Activated naive CD4-positive, alpha-beta T cell treated with anti-CD3 and anti-CD28 coated beads, Interleukin-2, amount 50 U/mL, for 16 hours (primary cell): Measurements from ENCODE around the gene HOXC4.
"Not testable (repeated sequence)": the region's sequence is repeated elsewhere in the genome, so short reads cannot be mapped to it uniquely, and the experiment has no call there.

Experiments
- DNase-seq: peaks from one replicate; pipeline ENCODE4 v3.0.0-alpha.2; 2020

HOXC4 gene

GRCh38 chr12:54042033-54042432, 11.6 kb upstream of the HOXC4 start:
- not testable (repeated sequence) for DNase-seq

GRCh38 chr12:54042970-54043853, 10.4 kb upstream of the HOXC4 start:
- no peak for DNase-seq

DNA sequence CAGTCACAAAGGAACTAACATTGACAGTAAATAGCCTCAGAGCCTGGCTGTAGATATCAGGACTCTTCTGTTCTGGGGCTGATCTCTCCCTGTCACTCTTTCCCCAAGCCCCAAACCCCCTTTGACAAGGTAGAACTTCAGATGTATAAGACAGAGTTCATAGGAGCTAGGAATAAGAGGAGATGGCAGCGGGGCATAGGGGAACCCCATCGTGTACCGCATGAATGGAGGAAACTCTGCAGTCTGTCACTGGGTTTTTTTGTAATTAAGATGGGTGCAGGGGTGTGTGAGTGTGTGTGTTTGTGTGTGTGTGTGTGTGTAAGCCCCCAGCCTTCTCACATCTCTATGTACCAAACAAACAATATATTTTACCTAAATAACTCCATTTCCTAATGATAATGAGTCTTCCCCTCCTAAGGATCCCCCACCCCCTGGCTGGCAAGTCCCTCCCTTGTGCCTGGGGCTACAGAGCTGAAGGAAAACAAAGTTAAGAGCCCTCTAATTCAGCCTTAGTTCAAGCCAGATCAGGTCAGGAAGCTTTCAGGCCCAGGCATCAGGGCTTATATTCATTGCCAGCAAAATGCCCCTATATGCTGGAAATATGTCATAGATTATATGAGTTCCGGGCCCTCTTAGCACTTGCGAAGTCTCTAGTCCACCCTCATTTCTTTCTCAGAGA, 9.1 kb upstream of the HOXC4 start:
- no peak for DNase-seq

DNA sequence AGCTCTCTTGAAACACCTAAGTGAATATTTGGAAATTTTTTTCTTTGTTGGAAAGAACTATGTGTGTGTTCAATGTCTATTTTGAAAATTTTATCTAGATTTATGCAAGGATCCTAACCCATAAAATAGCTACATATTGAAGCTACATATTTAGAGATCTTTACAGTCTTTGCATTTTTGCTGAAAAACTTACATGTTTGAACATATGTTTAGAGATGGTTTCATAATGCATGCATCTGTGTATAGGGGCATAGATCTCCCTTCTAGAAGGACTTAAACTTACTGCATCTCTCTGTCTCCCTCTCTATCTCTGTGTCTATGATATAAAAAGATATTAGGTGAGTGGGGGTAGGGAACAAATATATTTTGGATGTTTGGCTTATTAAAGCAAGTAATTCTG, 8.2 kb upstream of the HOXC4 start:
- DNase-seq = no peak

DNA sequence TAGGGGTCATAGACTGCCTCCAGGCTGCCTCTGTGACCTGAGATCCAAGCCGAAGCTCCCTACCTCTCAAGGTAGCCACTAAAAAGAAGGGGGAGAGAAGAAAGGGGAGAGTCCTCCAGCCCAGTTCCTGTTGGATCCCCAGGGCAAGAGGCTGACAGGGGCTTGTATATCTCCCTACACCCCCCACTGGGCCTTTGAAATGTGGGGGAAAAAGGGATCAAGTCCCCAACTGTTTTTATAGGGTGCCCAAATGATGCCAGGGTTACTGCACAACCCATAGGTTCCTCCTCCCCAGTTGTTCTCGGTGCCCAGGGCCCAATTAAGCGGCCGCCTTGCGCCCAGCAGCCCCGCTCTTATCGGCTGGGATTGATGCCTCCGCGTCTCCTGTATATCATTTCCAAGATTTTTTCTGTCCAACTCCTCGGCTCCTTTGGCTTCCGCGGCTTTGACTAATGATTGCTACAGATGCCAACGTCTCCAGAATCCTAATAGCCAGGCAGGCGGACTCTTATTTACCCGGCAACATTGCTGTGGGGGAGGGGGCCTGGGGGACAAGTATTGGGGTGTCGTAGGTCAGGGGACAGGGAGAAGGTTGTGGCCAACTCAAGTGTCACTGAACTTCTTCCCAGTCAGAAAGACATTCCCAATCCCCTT, 7.6 kb upstream of the HOXC4 start:
- no peak for DNase-seq

- DNase-seq = no peak
Observed at GRCh38 chr12:54046809-54047159, 6.9 kb upstream of the HOXC4 start.

GRCh38 chr12:54047160-54047963, 6.3 kb upstream of the HOXC4 start:
- no peak for DNase-seq

DNA sequence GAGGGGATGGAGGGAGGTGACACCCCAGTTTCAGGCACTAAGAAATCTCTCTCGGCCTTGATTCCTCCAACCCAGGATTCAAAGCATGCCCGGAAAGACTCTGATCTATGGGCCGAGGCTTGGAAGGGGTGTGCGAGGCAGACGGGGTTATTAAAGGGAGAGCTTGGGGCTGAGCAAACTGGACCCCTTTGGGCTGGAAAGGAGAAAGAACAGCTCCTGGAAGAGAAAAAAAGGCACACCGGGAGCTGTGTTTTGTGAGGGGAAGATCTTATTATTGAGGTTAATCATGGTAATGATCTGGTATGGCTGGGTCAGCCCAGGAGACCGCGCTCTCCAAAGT, 5.7 kb upstream of the HOXC4 start:
- DNase-seq = no peak

DNA sequence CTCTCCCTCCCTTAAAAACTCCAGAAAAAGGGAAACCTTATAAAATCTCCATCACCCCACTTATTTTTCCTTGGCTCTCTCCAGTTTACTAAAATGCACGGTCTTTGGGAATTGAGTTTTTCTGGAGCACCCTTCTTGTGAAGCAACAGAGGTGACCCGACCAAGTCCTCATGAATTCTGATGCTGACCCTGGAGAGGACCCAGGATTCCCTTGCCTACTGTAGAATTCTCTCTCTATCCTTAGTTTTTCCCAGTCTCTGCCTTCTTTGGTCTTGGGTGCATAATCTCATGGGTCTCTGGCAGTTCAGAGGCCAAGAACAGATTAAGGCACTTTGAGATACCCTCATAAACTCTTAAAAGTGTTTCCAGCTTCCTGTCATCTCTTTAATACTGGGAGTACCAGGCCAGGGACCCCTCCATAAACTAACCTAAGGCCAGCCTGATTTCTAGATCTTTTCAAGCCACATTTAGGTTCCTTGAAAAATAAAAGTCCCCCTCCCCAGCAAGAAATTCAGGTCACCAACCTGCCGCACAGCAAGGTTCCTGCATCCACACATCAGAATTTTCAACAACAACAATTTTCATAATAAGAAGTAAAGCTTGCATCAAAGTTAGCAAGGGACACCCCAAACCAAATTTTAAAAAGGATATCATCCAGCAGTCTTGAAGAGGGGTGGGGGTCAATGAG, 5.1 kb upstream of the HOXC4 start:
- DNase-seq = no peak

- no peak for DNase-seq
Observed at GRCh38 chr12:54049108-54049507, 4.5 kb upstream of the HOXC4 start.

DNA sequence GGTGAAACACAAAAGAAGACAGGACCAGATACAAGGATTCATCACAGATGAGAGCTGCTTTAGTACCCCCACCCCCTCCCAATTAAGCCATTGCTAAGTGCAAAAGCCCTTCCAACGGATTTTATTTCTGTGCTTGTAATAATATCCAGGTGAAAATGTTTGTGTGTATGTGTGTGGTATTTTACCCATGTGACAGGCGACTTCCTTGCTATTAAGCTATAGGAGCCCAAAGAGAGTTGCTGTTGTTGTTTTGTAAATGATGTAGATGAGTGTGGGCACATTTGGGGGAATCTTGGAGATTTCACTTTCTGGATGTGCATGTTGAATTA, 3.2 kb upstream of the HOXC4 start:
- no peak for DNase-seq

GRCh38 chr12:54051026-54051842, 2.4 kb upstream of the HOXC4 start:
- no peak for DNase-seq

- DNase-seq = no peak
Observed at GRCh38 chr12:54051874-54052437, 1.7 kb upstream of the HOXC4 start.

DNA sequence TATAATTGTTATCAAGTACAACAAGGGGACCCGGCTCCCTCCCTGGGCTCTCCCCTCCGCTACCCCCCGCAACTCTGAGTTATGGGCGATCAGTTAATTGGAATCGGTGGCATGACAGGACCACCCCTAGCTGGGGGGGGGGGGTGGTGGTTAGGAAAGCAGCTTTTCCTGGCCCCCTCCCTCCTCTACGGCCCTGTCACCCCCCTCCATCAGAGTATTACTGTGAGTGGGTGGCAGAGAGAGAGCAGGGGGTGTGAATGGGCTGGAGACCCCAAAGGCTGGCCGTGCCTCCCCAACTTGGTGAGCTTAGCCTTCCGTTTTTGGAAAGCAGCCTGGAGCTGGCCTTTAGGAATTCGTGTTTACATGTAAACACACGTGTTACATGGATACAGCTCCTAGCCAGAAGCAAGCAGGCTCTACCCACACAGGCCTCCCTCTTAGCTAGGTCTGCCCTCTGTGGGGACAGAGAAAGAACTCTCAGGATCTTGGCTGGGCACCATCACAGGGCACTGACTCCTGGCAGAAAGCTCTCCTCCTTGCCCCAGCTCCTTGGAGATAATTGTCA, 1.1 kb upstream of the HOXC4 start:
- DNase-seq = no peak

DNA sequence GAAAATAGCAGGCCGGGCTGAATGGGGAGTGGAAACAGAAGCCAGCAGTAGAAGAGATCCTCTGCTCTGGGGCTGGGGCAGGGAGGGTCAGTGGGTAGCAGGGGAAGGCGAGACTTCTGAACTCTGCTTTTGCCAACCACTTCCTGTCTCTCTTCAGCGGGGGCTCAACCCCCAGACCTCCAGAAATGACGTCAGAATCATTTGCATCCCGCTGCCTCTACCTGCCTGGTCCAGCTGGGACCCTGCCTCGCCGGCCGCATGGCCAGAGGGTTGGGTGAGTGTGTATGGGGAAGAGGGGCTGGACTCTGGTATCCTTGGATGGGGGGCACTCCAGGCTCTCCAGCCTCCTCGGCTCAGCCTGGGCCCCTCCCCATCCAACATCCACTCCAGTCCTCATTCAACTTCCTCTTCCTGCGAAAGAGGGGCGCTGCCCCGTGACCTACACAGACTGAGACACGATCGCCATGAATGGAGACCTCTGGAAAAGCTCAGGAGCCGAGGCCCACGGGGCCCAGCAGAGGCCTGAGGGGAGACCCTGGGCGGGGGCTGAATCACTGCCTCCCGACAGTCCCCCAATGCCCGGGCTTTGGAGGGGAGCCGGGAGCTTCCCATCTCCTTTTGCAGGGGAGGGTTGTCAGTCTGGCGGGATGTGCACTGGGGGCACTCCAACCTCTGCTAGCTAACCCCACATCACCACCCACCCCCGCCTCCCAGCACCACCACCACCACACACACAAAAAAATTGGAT, 458 bp upstream of the HOXC4 start:
- DNase-seq = no peak

GRCh38 chr12:54054742-54055194, 1.1 kb downstream of the HOXC4 start:
- DNase-seq = no peak

- no peak for DNase-seq
Observed at GRCh38 chr12:54055552-54055951, 1.9 kb downstream of the HOXC4 start.

GRCh38 chr12:54056110-54056509, 2.5 kb downstream of the HOXC4 start:
- no peak for DNase-seq

- DNase-seq = no peak
Observed at GRCh38 chr12:54058128-54058768, 4.6 kb downstream of the HOXC4 start.

DNA sequence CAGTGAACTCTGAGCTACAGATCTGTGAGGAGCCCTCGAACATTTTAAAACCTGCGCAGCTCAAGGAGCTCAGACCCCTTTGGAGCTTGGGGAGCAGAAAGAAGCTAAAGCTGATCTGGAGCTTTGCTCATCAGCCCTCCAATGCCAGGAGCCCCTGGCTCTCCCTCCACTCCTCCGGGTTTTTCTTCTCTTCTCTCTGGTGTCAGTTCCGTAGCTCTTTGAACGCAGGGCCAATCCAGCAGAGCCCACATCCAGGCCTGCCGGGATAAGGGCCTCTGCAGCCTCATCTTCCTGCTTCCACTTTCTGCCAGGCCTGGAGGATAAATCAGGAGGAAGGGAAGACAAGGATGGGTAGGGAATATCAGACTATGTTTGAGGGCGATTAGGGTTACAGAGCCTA, 6.0 kb downstream of the HOXC4 start:
- DNase-seq = no peak
